ENCODE measurements around the gene JMJD1C. TPM values are rescaled to one million over a fixed set of nuclear protein-coding genes. Genes with fewer than 3 reads are reported as not detected.

The JMJD1C gene
- total RNA-seq, 4 donors from 2014 or later: 92.0 to 153 (median 124) TPM

DNA sequence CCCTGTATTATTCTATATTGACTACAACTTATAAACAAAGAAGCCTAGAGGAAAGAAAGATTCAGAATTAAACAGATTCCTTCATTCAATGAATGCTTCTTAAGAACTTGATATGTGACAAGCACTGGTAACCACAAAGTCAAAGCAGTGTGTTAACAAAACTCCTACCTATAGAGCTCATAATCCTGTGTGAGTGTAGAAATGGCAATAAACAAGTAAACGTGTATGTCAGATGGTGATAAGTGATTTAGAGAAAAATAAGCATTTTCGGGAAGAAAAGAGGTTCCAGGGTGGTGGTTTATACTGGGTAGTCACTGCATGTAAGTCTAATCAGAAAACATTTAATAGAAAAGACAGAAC lies 141.3 kb downstream of the JMJD1C start:
- Histone ChIP-seq H3K36me3 (no peaks in the 10 kb centered on the region), H3K27ac (no peak overlapping the region), H3K9me3 (no peaks in the 10 kb centered on the region), H3K27me3 (no peaks in the 10 kb centered on the region), H3K4me1 (no peaks in the 10 kb centered on the region), H3K4me3 (no peak overlapping the region)
- TF ChIP-seq POLR2A (IDR thresholded peaks at IDR 0.05): no peak
- TF ChIP-seq, protein P1, sequence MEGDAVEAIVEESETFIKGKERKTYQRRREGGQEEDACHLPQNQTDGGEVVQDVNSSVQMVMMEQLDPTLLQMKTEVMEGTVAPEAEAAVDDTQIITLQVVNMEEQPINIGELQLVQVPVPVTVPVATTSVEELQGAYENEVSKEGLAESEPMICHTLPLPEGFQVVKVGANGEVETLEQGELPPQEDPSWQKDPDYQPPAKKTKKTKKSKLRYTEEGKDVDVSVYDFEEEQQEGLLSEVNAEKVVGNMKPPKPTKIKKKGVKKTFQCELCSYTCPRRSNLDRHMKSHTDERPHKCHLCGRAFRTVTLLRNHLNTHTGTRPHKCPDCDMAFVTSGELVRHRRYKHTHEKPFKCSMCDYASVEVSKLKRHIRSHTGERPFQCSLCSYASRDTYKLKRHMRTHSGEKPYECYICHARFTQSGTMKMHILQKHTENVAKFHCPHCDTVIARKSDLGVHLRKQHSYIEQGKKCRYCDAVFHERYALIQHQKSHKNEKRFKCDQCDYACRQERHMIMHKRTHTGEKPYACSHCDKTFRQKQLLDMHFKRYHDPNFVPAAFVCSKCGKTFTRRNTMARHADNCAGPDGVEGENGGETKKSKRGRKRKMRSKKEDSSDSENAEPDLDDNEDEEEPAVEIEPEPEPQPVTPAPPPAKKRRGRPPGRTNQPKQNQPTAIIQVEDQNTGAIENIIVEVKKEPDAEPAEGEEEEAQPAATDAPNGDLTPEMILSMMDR (IDR thresholded peaks at IDR 0.05): no peak
- DNase-seq: no peak

DNA sequence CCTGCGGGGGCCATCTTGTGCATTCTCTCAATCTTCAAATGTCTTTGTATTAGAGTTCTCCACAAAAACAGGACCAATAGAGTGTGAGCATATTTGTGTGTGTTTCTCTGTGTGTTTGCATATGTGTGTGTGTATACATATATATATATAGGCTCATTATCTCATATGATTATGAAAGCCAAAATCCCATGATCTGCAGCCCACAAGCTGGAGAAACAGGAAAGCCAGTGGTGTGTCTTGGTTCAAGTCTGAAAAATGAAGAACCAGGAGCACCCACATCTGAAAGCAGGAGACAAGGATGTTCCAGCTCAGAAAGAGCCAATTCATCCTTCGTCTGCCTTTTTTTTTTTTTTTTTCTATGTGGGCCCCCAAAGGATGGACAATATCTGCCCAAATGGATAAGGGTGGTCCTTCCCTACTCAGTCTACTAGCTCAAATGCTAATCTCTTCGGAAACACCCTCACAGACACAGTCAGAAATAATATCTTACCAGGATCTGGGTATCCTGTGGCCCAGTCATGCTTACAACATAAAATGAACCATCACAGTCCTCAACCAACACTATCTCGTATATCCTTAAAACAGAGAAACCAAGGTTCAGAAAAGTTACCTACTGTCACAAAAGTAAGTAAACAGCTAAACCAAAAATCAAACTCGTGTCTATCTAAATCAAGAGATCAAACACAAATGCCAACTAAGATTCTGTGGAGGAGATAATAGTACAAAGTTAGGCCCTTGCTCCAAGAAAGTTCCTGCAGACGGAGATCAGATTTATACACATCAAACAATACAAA lies 141.9 kb downstream of the JMJD1C start:
- Histone ChIP-seq H3K4me1 (no peaks in the 10 kb centered on the region), H3K9me3 (no peaks in the 10 kb centered on the region), H3K36me3 (no peaks in the 10 kb centered on the region), H3K4me3 (no peak overlapping the region), H3K27me3 (no peaks in the 10 kb centered on the region), H3K27ac (no peak overlapping the region)
- TF ChIP-seq POLR2A (IDR thresholded peaks at IDR 0.05): no peak
- TF ChIP-seq, protein P1 (IDR thresholded peaks at IDR 0.05): no peak
- DNase-seq: no peak

DNA sequence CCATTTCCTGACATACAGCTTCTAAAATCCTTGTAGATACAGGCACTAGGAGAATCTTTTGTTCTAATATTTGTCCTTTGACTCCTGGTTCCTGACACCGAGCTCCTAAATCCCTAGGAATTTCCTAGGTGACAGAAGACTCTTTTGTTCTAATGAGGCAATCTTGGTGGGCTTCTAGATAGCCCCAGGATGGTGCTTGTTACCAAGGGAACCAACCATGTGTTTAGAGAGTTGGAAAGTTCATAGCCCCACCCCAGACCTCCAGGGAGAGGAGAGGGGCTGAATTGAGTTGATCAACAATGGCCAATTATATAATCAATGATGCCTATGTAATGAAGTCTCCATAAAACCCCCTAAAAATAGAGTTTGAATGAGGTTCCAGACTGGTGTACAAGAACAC lies 145.1 kb downstream of the JMJD1C start:
- Histone ChIP-seq H3K9me3 (no peaks in the 10 kb centered on the region), H3K4me3 (no peak overlapping the region), H3K27me3 (no peaks in the 10 kb centered on the region), H3K27ac (no peak overlapping the region), H3K4me1 (no peaks in the 10 kb centered on the region), H3K36me3 (no peaks in the 10 kb centered on the region)
- TF ChIP-seq, protein P1 (IDR thresholded peaks at IDR 0.05): no peak
- TF ChIP-seq POLR2A (IDR thresholded peaks at IDR 0.05): no peak
- DNase-seq: no peak

DNA sequence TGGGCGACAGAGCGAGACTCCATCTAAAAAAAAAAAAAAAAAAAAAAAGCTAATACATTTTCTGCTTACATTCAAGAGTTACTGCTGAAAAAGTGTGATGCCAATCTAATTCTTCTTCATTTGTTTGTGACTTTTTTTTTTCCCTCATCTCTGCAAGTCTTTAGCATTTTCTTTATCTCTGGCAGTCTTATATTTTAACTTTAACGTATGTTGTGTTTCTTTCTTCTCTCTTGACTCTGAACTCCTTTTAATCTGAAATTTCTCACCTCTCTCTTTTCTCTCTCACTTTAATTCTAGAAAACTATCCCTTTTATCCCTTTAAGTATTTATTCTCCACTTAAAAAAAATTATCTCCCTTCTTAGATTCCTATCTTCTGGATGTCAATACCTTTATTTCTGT lies 146.5 kb downstream of the JMJD1C start:
- DNase-seq: no peak
- TF ChIP-seq, protein P1 (IDR thresholded peaks at IDR 0.05): no peak
- no peak for TF ChIP-seq POLR2A (IDR thresholded peaks at IDR 0.05)
- Histone ChIP-seq H3K4me1 (no peaks in the 10 kb centered on the region), H3K27ac (no peak overlapping the region), H3K4me3 (no peak overlapping the region), H3K9me3 (no peaks in the 10 kb centered on the region), H3K36me3 (no peaks in the 10 kb centered on the region), H3K27me3 (no peaks in the 10 kb centered on the region)

DNA sequence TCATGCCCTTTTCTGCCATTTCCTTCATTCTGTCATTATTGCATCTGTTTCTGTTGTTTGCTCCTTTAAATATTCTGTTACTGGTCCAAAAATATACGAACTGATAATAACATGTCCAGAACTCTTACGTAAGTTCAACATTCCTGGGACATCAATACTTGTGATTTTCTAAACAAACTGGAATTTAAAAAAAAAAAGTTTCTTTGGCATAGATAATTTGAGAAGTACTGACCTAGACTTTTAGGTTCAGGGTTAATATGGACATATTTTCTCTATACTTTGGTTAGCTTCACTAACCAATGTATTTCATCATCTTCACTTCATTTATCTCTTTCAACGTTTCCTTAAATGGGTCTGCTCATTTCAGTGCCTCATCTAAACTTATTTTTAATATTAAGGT lies 147.3 kb downstream of the JMJD1C start:
- Histone ChIP-seq H3K27ac (no peak overlapping the region), H3K9me3 (no peaks in the 10 kb centered on the region), H3K4me1 (no peaks in the 10 kb centered on the region), H3K27me3 (no peaks in the 10 kb centered on the region), H3K36me3 (no peaks in the 10 kb centered on the region), H3K4me3 (no peak overlapping the region)
- DNase-seq: no peak
- TF ChIP-seq, protein P1 (IDR thresholded peaks at IDR 0.05): no peak
- TF ChIP-seq POLR2A (IDR thresholded peaks at IDR 0.05): no peak
